DOHH2 (cell line): ENCODE measurements around the gene UXS1.

ENCODE experiments used
- CTCF ChIP-seq: fragments of 200-600 bp; sonication (generic); IDR thresholded peaks from one replicate; pipeline ENCODE4 v1.5.1; 2014; ENCODE audit warnings: antibody characterized with exemption, mild to moderate bottlenecking, low read depth, low read length; ENCODE audit not compliant: poor library complexity, severe bottlenecking
- EZH2phosphoT487 ChIP-seq: fragments of 200-600 bp; sonication (generic); IDR thresholded peaks from 2 replicates; pipeline ENCODE4 v1.6.1; 2017; ENCODE audit warnings: borderline replicate concordance, mild to moderate bottlenecking, antibody characterized with exemption, low read length, moderate library complexity, mixed read lengths

- peak; percentile 10 for TF ChIP-seq CTCF
- no peak for TF ChIP-seq EZH2phosphoT487
Observed at GRCh38 chr2:106085181-106085940, 108.7 kb downstream of the UXS1 start.
